GM08714 (cell line): Measurements from ENCODE around the gene TIMM22.
"Not testable (repeated sequence)": the region's sequence is repeated elsewhere in the genome, so short reads cannot be mapped to it uniquely, and the experiment has no call there.

Source experiments
- H3K4me3 ChIP-seq: fragments of 200-500 bp; sonication (Bioruptor generic); 2 replicates; pipeline ENCODE4 v1.5.1; 2014; ENCODE audit warnings: mild to moderate bottlenecking, low read length, inconsistent platforms
- ZNF274 ChIP-seq: IDR thresholded peaks from 2 replicates; pipeline ENCODE4 v1.6.1; 2012; ENCODE audit warnings: mild to moderate bottlenecking, low read depth, low read length

The TIMM22 gene

GRCh38 chr17:1039511-1040215 lies 42.7 kb downstream of the TIMM22 start:
- no peak for TF ChIP-seq ZNF274
- H3K4me3 ChIP-seq, result no peak overlapping the region

DNA sequence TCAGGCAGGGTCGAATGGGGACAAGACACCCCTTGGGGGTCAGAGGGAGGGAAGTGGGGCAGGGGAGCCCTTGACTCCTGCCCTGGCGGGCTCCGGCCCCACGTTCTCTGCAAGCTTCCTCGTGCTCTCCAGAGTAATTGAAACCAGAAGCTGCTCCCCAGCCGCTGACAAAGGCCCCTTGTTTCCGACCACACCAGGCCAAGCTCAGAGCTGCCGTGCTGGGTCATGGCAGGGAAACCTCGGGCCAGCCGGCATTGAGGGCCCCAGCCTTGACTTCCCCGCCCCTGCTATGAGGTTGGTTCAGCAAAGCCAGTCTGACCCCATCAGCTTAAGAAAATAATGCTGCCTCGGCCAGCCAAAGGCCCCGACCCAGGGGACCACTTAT lies 43.3 kb downstream of the TIMM22 start:
- H3K4me3 ChIP-seq, result no peak overlapping the region
- no peak for TF ChIP-seq ZNF274

DNA sequence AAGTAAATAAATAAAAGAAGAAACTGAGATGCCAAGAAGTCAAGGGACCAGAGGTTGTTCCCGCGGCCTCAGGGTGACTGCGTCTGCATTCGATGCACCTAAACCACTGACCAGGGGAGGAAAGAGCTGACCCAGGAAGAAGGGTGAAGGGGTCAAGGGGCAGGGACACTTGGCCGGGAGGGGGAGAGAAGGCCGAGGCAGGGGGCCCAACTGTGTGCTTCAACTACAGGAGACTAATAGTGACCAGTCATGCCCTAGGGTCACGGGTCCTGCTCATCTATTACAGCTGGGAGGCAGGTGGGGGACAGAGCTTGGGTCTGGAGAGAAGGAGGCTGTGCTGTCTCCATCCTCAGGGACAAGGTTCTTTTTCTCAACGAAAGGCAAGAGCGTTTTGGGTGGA lies 44.8 kb downstream of the TIMM22 start:
- TF ChIP-seq ZNF274, result no peak

DNA sequence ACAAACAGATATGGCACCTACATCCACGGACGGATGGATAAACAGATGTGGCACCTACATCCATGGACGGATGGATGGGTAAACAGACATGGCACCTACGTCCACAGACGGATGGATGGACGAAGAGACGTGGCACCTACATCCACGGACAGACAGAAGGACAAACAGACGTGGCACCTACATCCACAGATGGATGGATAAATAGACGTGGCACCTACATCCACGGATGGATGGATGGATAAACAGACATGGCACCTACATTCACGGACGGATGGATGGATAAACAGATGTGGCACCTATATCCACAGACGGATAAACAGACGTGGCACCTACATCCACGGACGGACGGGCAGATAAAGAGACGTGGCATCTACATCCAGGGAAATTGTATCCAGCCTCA lies 45.6 kb downstream of the TIMM22 start:
- TF ChIP-seq ZNF274, result no peak
- H3K4me3 ChIP-seq, result no peak overlapping the region

More for the DNA sequence above, 44.8 kb downstream of the TIMM22 start:
- H3K4me3 ChIP-seq, result no peak overlapping the region

GRCh38 chr17:1043601-1044251 lies 46.8 kb downstream of the TIMM22 start:
- no peak overlapping the region for H3K4me3 ChIP-seq
- TF ChIP-seq ZNF274, result no peak

- not testable (repeated sequence) for H3K4me3 ChIP-seq
Observed at GRCh38 chr17:1044387-1045009, 47.6 kb downstream of the TIMM22 start.

DNA sequence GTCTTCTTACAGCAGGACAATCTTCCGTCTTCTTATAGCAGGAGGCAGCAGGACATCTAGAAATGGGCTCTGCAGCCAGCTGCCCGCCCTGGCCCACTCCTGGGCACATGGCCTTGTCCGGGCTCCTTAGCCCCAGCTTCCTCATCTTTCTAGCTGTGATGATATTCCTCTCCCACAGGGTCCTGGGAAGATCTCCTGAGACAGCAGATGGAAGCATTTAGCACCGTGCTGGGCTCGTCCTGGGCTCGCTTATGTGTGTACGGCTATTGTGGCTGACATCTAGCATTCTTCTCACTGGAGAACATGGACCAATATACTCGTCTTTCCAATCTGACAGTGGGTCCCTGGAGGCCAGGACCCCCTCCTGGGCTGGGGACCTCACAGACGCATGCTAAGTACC lies 48.5 kb downstream of the TIMM22 start:
- no peak for TF ChIP-seq ZNF274
- no peak overlapping the region for H3K4me3 ChIP-seq

GRCh38 chr17:1047177-1047878 lies 50.4 kb downstream of the TIMM22 start:
- no peak overlapping the region for H3K4me3 ChIP-seq
- TF ChIP-seq ZNF274, result no peak

GRCh38 chr17:1047879-1048470 lies 51.0 kb downstream of the TIMM22 start:
- TF ChIP-seq ZNF274, result no peak
- H3K4me3 ChIP-seq, result no peak overlapping the region

DNA sequence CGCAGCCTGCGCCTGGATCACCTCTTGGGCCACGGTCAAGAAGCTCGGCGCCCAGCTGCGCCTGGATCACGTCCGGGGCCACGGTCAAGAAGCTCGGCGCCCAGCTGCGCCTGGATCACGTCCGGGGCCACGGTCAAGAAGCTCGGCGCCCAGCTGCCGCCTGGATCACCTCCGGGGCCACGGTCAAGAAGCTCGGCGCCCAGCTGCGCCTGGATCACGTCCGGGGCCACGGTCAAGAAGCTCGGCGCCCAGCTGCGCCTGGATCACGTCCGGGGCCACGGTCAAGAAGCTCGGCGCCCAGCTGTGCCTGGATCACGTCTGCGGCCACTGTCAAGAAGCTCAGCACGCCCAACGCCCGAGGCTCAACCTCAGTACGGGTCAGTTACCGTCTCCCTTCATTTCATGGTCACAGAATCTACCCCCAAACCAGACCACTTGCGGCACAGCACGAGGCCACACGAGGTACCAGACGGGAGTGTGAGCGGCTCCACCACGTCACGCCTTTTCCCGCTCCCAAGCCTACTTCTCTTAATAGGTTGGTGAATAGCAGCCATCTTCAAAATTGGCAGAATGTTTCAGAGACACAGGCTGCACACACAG lies 51.7 kb downstream of the TIMM22 start:
- H3K4me3 ChIP-seq, result not testable (repeated sequence)

GRCh38 chr17:1049446-1050225 lies 52.7 kb downstream of the TIMM22 start:
- no peak for TF ChIP-seq ZNF274

GRCh38 chr17:1050246-1050995 lies 53.5 kb downstream of the TIMM22 start:
- TF ChIP-seq ZNF274, result no peak

More at GRCh38 chr17:1049446-1050225, 52.7 kb downstream of the TIMM22 start:
- H3K4me3 ChIP-seq, result no peak overlapping the region

More at GRCh38 chr17:1050246-1050995, 53.5 kb downstream of the TIMM22 start:
- H3K4me3 ChIP-seq, result no peak overlapping the region
